ENCODE measurements around the gene GPRC5B.

Gene GPRC5B

GRCh38 chr16:19896951-19897350 is 12.3 kb upstream of the GPRC5B start:
- no peak for DNase-seq

- DNase-seq = no peak
Observed at GRCh38 chr16:19894586-19894985, 9.9 kb upstream of the GPRC5B start.

GRCh38 chr16:19892902-19893301 is 8.3 kb upstream of the GPRC5B start:
- no peak for DNase-seq

DNA sequence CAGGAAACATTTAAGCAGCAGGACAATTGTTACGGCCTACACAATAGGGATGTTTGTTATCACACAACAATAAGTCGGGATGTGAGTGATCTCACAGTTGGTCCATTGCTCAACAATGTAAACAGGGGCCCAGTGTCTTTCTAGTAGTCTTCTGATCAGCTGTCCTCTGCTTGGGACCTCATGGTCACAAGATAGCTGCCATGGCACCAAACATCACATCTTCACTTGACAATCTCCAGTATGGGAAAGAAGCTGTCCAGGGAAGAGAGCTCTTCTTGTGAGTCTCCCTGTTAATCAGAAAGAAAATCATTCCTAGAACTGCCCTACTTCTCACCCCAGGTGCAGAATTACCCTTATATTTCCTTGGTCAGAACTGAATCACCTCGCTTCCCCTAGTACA is 6.3 kb upstream of the GPRC5B start:
- no peak for DNase-seq

DNA sequence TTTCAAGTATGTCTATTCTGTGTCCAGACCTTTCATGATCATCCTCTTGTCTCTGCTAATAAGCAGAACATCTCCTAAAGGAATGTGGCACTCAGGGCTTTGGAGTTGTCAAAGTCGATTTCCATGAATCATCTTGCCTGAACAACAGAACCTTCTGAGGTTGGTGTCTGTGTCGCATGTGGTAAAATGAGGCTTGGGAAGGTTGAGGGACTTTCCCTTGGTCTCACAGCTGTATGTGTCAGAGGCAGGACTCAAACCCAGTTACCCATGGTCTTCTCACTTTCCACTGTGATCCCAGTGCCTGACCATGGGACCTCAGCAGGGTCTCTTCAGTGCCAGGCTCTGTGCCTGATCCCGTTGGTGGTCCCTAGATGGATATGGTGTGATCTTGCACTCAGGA is 4.2 kb upstream of the GPRC5B start:
- no peak for DNase-seq

DNA sequence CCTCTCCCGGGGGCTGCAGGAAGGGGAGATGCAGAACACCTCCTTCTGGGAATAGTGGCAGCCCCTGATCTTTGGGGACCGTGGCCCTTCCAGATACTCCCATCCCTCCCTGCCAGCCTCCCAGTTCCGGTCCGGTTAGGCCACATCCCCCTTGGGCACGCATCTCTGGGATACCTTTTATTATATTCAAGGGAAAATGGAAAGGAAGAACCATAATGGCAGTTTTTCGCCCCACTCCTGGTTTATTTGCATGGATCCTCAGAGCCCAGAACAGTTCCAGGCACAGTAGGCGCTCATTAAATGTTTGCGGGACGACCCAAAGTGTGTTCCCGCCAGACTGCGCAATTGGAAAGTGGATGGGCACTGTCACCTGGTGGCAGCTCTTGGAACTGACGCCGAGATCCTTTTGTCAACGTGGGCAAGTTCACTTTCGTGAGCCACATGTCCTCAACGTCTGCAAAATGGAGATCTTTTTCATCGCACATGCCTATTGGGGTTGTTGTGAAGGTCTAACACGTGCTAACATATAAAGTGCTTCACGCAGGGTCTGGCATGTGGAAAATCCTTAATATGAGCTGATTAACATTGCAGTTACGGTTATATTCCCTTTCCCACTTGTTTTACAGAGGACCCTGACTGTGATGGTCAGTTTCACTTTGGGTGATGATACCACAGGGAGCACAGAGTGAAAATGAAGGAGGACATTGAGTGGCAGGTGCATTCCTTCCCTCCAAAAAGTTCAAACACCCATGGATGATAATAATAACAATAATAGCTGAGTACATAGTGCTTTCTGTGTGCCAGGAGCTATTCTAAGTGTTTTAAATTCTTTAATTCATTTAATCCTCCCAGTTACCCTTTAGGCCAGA is 1.7 kb upstream of the GPRC5B start:
- peak; percentile 86 for DNase-seq

DNA sequence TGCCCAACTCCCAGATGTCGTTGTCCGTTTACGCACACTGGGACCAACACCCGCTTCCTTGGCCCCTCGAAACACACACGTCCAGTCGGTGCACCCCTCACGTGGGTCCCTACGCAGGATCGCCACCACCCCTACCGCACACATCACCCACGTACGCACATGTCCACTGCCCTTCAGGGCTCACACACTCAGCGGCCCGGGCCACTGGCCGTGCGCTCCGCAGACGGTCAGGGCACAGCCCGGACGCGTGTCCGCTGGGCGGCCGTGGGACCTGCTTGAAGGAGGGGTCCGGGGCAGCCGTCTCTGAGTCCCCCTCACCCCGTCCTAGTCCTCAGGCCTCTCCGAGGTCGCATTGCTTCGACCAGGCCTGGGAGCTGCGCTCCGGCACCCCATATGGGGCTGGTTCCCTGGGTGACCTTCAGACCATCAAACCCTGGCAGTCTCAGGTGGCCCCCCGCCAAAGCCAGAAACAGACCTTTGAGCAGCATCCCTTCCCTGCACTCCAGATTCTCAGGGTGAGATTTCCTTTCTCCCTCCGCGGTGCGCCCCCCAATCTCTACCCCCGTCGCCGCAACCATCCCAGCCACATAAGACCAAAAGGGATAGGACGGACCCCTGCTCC is 914 bp upstream of the GPRC5B start:
- DNase-seq = no peak

- no peak for DNase-seq
Observed at GRCh38 chr16:19883966-19884485, 622 bp downstream of the GPRC5B start.

DNA sequence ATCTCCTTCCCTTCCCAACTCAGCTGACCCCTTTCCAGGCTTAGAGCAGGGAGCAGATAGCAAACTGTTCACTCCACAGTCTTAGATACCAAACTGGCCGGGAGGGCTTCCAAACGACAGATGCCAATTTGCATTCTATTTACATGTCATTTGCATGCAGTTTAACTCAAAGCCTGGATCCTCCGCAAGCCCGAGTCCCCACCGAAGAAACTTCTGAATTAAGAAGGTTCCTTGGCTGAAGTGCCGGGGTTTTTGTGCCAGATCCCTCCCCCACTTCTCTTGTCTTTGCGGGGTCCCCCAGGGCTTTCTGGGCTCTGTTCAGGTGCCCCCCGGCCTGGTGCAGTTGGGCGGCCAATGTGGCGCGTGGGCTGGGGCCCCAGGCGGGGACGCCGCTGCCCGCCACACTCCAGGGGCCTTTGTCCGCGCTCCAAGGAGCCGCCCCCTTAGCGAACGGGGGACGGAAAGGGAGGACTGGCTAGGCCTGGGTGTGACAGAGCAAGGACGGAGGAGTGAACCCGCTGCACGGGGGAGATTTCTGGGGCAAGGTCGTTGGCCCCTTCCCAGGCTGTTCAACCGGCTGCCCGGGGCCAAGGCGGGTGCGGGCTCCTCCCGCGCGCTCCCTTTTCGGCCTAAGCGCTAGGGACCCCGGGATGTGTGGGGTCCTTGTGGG is 1.2 kb downstream of the GPRC5B start:
- no peak for DNase-seq

- no peak for DNase-seq
Observed at GRCh38 chr16:19882646-19883045, 2.0 kb downstream of the GPRC5B start.

- no peak for DNase-seq
Observed at GRCh38 chr16:19882186-19882585, 2.5 kb downstream of the GPRC5B start.

DNA sequence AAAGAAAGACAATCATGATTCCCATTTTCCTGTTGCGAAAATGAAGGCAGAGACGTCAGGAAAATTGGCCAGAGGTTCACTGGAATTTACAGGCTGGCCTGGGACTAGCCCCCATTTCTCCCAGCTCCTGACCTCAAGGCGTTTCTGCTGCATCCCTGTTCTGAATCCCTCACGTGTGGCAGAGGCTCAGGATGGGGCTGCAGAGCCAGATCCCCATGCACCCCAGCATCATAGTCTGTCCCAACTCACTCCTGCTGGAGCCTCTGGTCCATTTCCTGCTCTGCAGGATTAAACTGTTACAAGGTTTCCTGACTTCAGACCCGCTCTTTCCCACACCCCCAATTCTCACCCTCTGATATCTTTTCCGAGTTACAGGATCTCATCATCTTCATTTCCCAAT is 2.9 kb downstream of the GPRC5B start:
- no peak for DNase-seq

- no peak for DNase-seq
Observed at GRCh38 chr16:19881028-19881427, 3.6 kb downstream of the GPRC5B start.

- no peak for DNase-seq
Observed at GRCh38 chr16:19879241-19879792, 5.3 kb downstream of the GPRC5B start.

GRCh38 chr16:19878757-19879156 is 5.9 kb downstream of the GPRC5B start:
- no peak for DNase-seq

GRCh38 chr16:19876501-19877059 is 8.1 kb downstream of the GPRC5B start:
- DNase-seq = no peak

DNA sequence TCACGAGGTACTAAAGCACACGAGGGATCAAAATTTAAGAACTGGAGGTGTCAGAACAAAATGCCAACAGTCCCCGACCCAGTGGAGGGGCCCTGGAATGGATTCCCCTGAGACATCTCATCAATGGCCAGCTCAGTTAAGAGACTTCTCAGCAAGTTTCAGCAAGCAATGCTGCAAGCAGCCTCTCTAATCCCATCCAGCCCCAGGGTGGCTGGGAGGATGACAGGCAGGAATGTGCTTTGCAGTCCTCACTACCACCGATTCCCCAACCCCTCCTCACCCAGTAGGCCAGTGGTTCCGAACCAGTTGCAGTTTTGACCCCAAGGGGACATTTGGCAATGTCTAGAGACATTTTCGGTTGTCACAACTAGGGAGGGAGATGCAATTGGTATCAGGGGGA is 8.7 kb downstream of the GPRC5B start:
- no peak for DNase-seq

DNA sequence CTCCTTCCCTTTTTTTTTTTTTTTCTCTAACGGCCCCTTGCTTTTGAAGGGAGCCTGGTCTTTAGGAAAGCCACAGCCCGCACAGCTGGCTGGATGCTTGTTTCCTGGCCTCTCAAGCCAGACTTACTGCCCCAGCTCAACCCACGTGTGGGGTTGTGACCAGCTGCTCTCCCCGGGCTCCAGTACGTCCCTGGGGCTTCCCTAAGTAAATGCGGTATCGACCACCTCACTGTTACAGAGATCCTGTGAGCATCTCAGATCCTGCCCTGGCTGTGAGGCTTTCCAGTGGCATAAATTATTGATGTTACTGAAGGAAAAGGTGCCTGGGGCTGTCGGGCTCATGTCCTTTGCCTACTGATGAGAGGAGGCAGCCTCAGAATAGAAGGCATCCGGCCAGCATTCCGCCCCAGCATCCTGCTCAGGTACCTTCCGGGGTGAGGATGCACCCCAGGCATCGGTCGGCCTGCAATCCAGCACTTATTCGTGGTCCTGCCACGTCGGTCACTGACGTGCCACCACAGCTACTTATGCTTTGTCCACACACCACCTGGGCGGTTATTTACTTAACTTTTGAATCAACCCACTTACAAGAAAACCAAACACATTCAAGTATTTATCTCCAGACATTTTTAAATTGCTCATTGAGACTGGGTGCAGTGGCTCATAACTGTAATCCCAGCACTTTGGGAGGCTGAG is 9.6 kb downstream of the GPRC5B start:
- DNase-seq = no peak

GRCh38 chr16:19874026-19874425 is 10.6 kb downstream of the GPRC5B start:
- DNase-seq = no peak

GRCh38 chr16:19872935-19873334 is 11.7 kb downstream of the GPRC5B start:
- DNase-seq = no peak

DNA sequence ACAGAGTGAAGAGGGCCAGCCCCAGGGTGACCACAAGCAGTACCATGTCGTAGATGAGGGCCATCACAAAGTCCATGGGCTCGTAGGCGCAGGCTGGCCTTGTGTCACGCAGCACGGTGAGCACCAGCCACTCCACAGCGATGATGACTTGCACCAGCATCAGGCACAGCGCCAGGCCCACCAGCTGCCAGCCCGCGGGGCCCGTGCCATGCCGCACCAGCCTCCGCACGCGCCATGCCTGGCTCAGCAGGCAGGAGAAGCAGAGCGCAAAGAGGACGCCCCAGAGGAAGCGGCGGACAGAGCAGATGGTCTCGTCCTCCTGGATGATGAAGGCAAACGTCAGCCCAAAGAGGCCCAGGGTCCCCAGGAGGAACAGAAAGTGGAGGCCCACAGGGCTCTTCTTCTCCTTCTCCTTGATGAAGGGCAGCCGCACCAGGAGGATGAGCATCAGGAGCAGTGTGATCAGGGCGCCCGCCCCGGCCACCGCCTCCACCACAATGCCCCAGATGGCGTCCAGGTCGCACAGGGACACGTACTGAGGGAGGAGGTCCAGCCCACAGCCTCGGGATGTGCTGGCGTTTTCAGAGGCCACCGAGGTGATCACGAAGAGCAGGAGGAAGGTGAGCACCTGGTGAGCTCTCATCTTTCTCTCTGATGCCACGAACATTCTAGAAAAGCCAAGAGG is 12.3 kb downstream of the GPRC5B start:
- DNase-seq = no peak

DNA sequence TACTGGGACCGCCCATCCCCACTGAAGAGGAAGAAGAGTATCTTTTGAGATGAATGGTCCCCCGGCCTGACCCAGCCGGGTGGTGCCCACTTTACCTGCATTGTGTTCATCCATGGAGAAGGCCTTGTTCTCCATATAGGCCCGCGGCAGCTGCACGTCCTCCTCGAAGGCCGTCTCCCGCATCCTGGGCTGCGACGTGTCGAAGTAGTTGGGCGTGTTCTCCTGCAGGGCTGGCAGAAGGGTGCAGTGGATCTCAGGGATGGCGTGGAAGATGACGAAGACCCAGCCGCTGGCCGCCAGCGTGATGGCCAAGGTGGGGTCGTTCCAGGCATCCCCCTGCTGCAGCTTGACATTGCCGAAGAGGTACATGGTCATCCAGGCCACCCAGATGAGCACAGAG is 12.9 kb downstream of the GPRC5B start:
- DNase-seq = no peak

Measured in activated CD4-positive, alpha-beta T cell treated with anti-CD3 and anti-CD28 coated beads, Interleukin-2, amount 50 U/mL, for 16 hours (primary cell).